Measurements from ENCODE around the gene USP17L18.
"Not testable (repeated sequence)": the region's sequence is repeated elsewhere in the genome, so short reads cannot be mapped to it uniquely, and the experiment has no call there.

GRCh38 chr4:9253078-9253477, 4.6 kb downstream of the USP17L18 start, which contains the start of gene USP17L19:
- TF ChIP-seq POLR2A, CTCF (IDR thresholded peaks at IDR 0.05): not testable (repeated sequence)
